ENCODE data around the gene LRP1B.
"Not testable (repeated sequence)": the region's sequence is repeated elsewhere in the genome, so short reads cannot be mapped to it uniquely, and the experiment has no call there.

LRP1B gene

DNA sequence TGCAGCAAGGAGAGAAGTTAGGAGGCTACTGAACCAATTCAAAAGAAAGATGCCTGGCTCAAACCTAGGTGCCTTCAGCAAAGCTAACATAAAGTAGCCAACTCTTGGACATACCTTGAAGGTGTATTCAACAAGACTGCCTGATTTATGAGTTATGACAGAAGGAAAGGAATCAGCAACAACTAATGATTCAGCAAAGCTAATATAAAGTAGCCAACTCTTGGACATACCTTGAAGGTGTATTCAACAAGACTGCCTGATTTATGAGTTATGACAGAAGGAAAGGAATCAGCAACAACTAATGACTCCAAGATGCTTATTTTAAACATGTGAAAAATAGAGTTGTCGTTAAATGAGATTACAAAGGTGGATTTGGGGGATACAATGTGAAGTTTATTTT, 1786.5 kb downstream of the LRP1B start:
- not testable (repeated sequence) for H3K9me3 ChIP-seq (ENCODE audit: control insufficient read depth, low read length); H3K9ac ChIP-seq (ENCODE audit: low read length); H3K4me3 ChIP-seq (ENCODE audit: low read length); H3K4me1 ChIP-seq (ENCODE audit: control insufficient read depth, insufficient read depth, low read length); DNase-seq (ENCODE audit: low read depth); H3K27me3 ChIP-seq (replicated peaks; ENCODE audit: control insufficient read depth, insufficient read depth, low read length); H3K36me3 ChIP-seq (ENCODE audit: control insufficient read depth, insufficient read depth, low read length, severe bottlenecking)

DNA sequence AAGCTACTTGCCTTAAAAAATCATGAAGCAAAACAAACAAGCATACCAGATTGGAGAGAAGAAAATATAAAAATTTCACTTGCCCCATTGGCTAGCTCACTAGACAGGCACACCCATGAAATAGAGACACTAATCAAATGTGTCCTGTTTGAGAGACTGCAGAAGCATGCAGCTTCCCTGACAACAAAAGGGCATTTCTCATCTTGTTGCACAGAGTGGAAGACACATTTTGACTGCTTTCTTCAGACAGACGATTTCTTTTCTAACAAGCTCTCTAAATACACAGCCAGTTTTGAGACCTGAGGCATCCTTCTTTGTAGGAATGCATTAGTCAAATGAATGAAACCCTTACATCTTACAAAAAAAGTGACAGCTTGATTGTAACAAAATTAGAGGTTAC, 1792.0 kb downstream of the LRP1B start:
- Histone ChIP-seq H3K36me3 (ENCODE audit: control insufficient read depth, insufficient read depth, low read length, severe bottlenecking) (no peaks in the 10 kb centered on the region), H3K4me1 (ENCODE audit: control insufficient read depth, insufficient read depth, low read length) (no peaks in the 10 kb centered on the region), H3K9ac (ENCODE audit: low read length) (no peak overlapping the region), H3K27me3 (replicated peaks; ENCODE audit: control insufficient read depth, insufficient read depth, low read length) (no peaks in the 10 kb centered on the region), H3K9me3 (ENCODE audit: control insufficient read depth, low read length) (no peaks in the 10 kb centered on the region), H3K4me3 (ENCODE audit: low read length) (no peak overlapping the region)
- no peak for DNase-seq (ENCODE audit: low read depth)

DNA sequence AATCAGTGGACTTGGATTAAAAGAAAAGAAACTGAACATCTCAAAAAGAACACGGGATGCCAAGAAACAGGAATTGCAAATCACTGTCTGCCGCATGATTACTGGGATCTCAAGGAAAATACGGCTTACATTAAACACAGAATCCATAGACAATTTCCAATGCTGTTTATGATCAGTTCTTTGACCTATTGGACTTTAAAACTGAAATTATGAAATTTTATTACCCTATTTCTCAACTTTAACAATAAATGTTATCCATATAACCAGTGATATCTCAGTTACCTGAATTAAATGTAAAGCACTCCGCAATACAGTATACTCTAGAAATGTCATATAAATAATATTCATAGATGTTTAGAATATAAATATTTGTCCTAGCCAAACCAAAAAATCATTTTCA, 1793.8 kb downstream of the LRP1B start:
- DNase-seq (ENCODE audit: low read depth), result no peak
- Histone ChIP-seq H3K36me3 (ENCODE audit: control insufficient read depth, insufficient read depth, low read length, severe bottlenecking) (no peaks in the 10 kb centered on the region), H3K4me1 (ENCODE audit: control insufficient read depth, insufficient read depth, low read length) (no peaks in the 10 kb centered on the region), H3K4me3 (ENCODE audit: low read length) (no peak overlapping the region), H3K9me3 (ENCODE audit: control insufficient read depth, low read length) (no peaks in the 10 kb centered on the region), H3K27me3 (replicated peaks; ENCODE audit: control insufficient read depth, insufficient read depth, low read length) (no peaks in the 10 kb centered on the region), H3K9ac (ENCODE audit: low read length) (no peak overlapping the region)

DNA sequence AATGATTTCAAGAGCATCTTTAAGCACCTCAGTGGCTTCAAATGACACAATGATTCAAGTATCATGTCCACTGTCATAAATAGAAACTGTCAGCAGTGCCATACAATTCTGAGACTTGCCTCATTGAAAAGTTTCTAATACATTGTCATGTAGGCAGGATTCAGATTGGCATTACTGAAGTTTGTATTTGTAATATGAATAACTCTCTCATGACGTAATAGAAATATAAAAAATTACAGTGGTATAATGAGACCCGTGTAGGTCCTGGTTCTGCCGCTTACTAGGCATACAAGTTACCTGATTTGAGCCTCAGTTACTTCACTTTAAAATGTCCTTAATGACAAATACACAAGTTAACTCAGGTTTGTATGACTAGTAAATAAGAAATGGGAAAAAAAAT, 1814.5 kb downstream of the LRP1B start:
- H3K4me1 ChIP-seq (ENCODE audit: control insufficient read depth, insufficient read depth, low read length), result no peaks in the 10 kb centered on the region
- no peak overlapping the region for H3K9ac ChIP-seq (ENCODE audit: low read length)
- no peaks in the 10 kb centered on the region for H3K27me3 ChIP-seq (replicated peaks; ENCODE audit: control insufficient read depth, insufficient read depth, low read length)
- H3K4me3 ChIP-seq (ENCODE audit: low read length), result no peak overlapping the region
- no peak for DNase-seq (ENCODE audit: low read depth)
- H3K36me3 ChIP-seq (ENCODE audit: control insufficient read depth, insufficient read depth, low read length, severe bottlenecking), result no peaks in the 10 kb centered on the region
- no peaks in the 10 kb centered on the region for H3K9me3 ChIP-seq (ENCODE audit: control insufficient read depth, low read length)

DNA sequence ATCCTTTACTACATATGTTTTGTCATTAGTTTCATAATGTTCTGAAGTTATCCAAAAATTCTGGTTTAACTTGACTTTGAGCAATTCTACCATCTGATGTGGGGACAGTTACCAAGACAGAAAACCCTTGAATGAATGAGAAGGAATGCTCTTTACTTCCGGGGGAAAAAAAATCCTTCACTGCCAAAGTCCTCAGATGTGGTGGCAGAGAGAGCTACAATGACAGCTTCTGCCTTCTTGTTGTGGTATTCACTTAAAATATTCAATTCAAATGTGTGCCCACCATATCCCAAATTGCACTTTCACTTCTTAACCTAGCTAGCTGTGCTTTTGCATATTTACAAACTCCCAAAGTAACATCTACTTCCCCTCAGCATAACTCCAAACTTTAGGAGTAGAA, 1818.9 kb downstream of the LRP1B start:
- H3K36me3 ChIP-seq (ENCODE audit: control insufficient read depth, insufficient read depth, low read length, severe bottlenecking), result no peaks in the 10 kb centered on the region
- H3K9ac ChIP-seq (ENCODE audit: low read length), result no peak overlapping the region
- no peaks in the 10 kb centered on the region for H3K27me3 ChIP-seq (replicated peaks; ENCODE audit: control insufficient read depth, insufficient read depth, low read length)
- H3K4me1 ChIP-seq (ENCODE audit: control insufficient read depth, insufficient read depth, low read length), result no peaks in the 10 kb centered on the region
- no peak overlapping the region for H3K4me3 ChIP-seq (ENCODE audit: low read length)
- no peaks in the 10 kb centered on the region for H3K9me3 ChIP-seq (ENCODE audit: control insufficient read depth, low read length)
- DNase-seq (ENCODE audit: low read depth), result no peak

DNA sequence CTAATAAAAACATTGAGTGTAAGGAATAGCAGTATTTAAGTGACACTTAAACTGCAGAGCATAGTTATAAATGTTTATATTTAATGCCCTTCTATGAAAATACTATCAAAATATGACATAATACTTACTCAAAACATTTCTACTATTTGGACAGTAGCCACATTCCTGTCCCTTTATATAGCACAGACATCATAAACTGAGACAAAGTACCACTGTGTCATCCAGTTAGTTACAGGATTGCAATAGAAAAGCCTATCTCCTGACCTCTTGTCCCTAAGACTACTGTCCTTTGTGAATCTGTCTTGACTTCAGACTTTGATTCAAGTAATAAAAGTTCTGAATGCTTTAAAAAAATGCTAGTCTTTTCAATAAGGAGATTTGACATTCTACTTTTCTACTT, 1822.1 kb downstream of the LRP1B start:
- Histone ChIP-seq H3K4me1 (ENCODE audit: control insufficient read depth, insufficient read depth, low read length) (no peaks in the 10 kb centered on the region), H3K4me3 (ENCODE audit: low read length) (no peak overlapping the region), H3K9me3 (ENCODE audit: control insufficient read depth, low read length) (no peaks in the 10 kb centered on the region), H3K27me3 (replicated peaks; ENCODE audit: control insufficient read depth, insufficient read depth, low read length) (no peaks in the 10 kb centered on the region), H3K36me3 (ENCODE audit: control insufficient read depth, insufficient read depth, low read length, severe bottlenecking) (no peaks in the 10 kb centered on the region), H3K9ac (ENCODE audit: low read length) (no peak overlapping the region)
- no peak for DNase-seq (ENCODE audit: low read depth)

DNA sequence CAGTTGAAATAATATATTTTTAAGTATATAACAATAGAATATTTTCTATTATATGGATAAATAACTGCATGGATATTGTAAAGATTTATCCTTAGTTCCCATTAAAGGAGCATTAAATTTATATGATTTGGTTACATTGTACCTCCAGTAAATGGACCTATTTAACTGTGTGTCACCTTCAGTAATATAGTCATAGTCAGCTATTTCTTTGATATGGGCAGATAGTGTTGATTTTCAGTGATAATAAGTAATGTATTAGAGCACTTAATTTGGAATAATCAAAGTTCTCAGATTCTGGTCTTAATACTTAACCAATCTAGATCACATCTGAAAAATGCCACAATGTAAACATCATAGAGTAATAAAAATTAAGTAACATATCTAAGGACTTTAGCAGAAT, 1823.3 kb downstream of the LRP1B start:
- no peak for DNase-seq (ENCODE audit: low read depth)
- Histone ChIP-seq H3K4me1 (ENCODE audit: control insufficient read depth, insufficient read depth, low read length) (no peaks in the 10 kb centered on the region), H3K9ac (ENCODE audit: low read length) (no peak overlapping the region), H3K4me3 (ENCODE audit: low read length) (no peak overlapping the region), H3K9me3 (ENCODE audit: control insufficient read depth, low read length) (no peaks in the 10 kb centered on the region), H3K36me3 (ENCODE audit: control insufficient read depth, insufficient read depth, low read length, severe bottlenecking) (no peaks in the 10 kb centered on the region), H3K27me3 (replicated peaks; ENCODE audit: control insufficient read depth, insufficient read depth, low read length) (no peaks in the 10 kb centered on the region)

DNA sequence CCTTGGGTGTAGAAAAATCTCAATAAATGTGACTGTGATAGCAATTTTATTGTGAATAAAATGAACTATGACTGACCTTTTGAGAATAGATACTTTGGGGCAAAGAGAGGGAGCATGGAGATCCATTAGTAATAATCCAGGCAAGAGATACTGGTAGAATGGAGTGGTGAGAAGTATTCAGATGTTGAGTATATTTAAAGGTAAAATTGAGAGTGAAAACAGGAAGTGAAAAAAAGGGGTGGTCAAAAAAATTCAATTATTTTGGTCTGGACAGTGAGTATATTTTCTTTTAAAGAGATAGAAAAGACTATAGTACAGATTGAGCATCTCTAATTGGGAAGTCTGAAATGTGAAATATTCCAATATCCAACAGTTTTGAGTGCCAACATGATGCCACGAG, 1835.0 kb downstream of the LRP1B start:
- Histone ChIP-seq H3K4me1 (ENCODE audit: control insufficient read depth, insufficient read depth, low read length) (no peaks in the 10 kb centered on the region), H3K4me3 (ENCODE audit: low read length) (no peak overlapping the region), H3K27me3 (replicated peaks; ENCODE audit: control insufficient read depth, insufficient read depth, low read length) (no peaks in the 10 kb centered on the region), H3K9ac (ENCODE audit: low read length) (no peak overlapping the region), H3K36me3 (ENCODE audit: control insufficient read depth, insufficient read depth, low read length, severe bottlenecking) (no peaks in the 10 kb centered on the region), H3K9me3 (ENCODE audit: control insufficient read depth, low read length) (no peaks in the 10 kb centered on the region)
- no peak for DNase-seq (ENCODE audit: low read depth)

DNA sequence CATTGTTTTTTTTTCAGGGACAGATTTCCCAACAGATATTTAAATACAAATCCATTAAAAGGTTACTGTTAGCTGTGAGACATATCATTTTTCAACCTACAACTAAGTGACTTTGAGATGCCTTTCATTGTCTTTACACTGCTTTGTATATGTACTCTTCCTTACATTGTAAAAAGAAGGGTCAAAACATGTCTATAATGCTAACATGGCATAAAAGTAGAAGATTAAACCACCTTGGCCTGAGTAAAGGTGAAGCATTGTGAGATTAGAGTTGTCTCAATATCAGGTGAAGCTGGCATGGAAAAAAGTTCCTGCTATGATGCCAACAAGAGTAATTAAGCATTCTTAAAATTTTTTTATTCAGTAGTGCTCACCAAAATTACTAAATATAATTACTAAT, 1842.1 kb downstream of the LRP1B start:
- Histone ChIP-seq H3K4me1 (ENCODE audit: control insufficient read depth, insufficient read depth, low read length) (no peaks in the 10 kb centered on the region), H3K9me3 (ENCODE audit: control insufficient read depth, low read length) (no peaks in the 10 kb centered on the region), H3K4me3 (ENCODE audit: low read length) (no peak overlapping the region), H3K27me3 (replicated peaks; ENCODE audit: control insufficient read depth, insufficient read depth, low read length) (no peaks in the 10 kb centered on the region), H3K9ac (ENCODE audit: low read length) (no peak overlapping the region), H3K36me3 (ENCODE audit: control insufficient read depth, insufficient read depth, low read length, severe bottlenecking) (no peaks in the 10 kb centered on the region)
- no peak for DNase-seq (ENCODE audit: low read depth)

DNA sequence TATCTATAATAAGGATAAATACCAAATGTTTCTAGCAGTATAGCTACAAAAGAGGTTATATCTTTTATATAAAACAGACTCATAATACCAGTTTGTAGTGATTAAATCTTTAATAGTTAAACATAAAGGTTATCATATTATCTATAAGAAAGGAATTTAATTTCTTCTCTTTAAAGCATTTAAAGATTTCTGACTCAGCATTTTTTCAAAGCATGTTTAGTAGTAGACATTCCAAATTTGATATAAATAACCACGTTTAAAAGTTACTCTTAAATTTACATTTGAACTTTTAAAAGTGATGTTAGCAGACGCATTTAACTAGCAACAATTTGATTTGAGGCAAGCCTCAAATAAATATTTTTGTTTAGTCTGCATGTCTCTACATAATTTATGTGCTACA, 1842.6 kb downstream of the LRP1B start:
- Histone ChIP-seq H3K4me1 (ENCODE audit: control insufficient read depth, insufficient read depth, low read length) (no peaks in the 10 kb centered on the region), H3K9ac (ENCODE audit: low read length) (no peak overlapping the region), H3K9me3 (ENCODE audit: control insufficient read depth, low read length) (no peaks in the 10 kb centered on the region), H3K4me3 (ENCODE audit: low read length) (no peak overlapping the region), H3K36me3 (ENCODE audit: control insufficient read depth, insufficient read depth, low read length, severe bottlenecking) (no peaks in the 10 kb centered on the region), H3K27me3 (replicated peaks; ENCODE audit: control insufficient read depth, insufficient read depth, low read length) (no peaks in the 10 kb centered on the region)
- DNase-seq (ENCODE audit: low read depth), result no peak

DNA sequence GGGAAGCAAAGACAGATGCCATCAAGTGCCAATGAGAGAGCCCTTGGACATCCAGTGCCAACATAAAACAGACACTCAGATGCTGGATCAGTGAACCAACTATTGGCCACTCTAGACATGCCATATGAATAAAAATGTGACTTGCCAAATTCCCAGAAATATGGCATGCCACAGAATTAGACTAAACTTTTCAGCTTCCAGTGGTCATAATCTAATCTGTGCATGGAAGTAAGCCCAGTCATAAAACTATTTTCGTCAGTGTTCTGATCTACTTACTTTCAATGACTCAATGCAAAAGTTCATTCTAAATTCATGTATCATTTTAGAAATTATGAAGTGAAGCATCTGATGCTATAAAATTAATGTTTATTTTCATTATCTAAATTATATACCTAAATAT, 1844.4 kb downstream of the LRP1B start:
- Histone ChIP-seq H3K4me1 (ENCODE audit: control insufficient read depth, insufficient read depth, low read length) (no peaks in the 10 kb centered on the region), H3K36me3 (ENCODE audit: control insufficient read depth, insufficient read depth, low read length, severe bottlenecking) (no peaks in the 10 kb centered on the region), H3K9me3 (ENCODE audit: control insufficient read depth, low read length) (no peaks in the 10 kb centered on the region), H3K27me3 (replicated peaks; ENCODE audit: control insufficient read depth, insufficient read depth, low read length) (no peaks in the 10 kb centered on the region), H3K9ac (ENCODE audit: low read length) (no peak overlapping the region), H3K4me3 (ENCODE audit: low read length) (no peak overlapping the region)
- DNase-seq (ENCODE audit: low read depth), result no peak

DNA sequence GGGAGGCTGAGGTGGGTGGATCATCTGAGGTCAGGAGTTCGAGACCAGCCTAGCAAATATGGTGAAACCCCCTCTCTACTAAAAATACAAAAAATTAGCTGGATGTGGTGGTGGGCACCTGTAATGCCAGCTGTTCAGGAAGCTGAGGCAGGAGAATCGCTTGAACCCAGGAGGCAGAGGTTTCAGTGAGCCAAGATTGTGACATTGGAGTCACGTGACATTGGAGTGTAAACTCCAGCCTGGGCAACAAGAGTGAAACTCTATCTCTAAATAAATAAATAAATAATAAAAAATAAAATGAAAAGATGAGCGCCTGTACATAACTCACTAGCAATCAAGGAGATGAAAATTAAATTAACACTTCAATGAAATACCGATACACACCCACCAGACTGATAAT, 1853.5 kb downstream of the LRP1B start:
- DNase-seq (ENCODE audit: low read depth); H3K9me3 ChIP-seq (ENCODE audit: control insufficient read depth, low read length); H3K4me1 ChIP-seq (ENCODE audit: control insufficient read depth, insufficient read depth, low read length); H3K27me3 ChIP-seq (replicated peaks; ENCODE audit: control insufficient read depth, insufficient read depth, low read length); H3K9ac ChIP-seq (ENCODE audit: low read length); H3K4me3 ChIP-seq (ENCODE audit: low read length); H3K36me3 ChIP-seq (ENCODE audit: control insufficient read depth, insufficient read depth, low read length, severe bottlenecking): not testable (repeated sequence)
